Fibroblast of lung (primary cell): ENCODE data around the gene DUSP1.

Experiments
- EZH2 ChIP-seq: IDR thresholded peaks from 2 replicates; pipeline ENCODE4 v1.5.1; 2012; ENCODE audit warnings: low read length, control low read depth, mild to moderate bottlenecking; ENCODE audit errors: missing control alignments
- TF ChIP-seq, protein P1 (sequence below), 2 donors: IDR thresholded peaks in 1 of 2; conservative IDR thresholded peaks in 1 of 2; 1 replicate in 1 of 2; 2 replicates in 1 of 2; pipeline ENCODE4 v1.5.1; 2011 to 2012; ENCODE audit warnings: low read length in 2 of 2, control low read depth in 1 of 2, inconsistent platforms in 1 of 2, low read depth in 1 of 2, mild to moderate bottlenecking in 1 of 2

DNA sequence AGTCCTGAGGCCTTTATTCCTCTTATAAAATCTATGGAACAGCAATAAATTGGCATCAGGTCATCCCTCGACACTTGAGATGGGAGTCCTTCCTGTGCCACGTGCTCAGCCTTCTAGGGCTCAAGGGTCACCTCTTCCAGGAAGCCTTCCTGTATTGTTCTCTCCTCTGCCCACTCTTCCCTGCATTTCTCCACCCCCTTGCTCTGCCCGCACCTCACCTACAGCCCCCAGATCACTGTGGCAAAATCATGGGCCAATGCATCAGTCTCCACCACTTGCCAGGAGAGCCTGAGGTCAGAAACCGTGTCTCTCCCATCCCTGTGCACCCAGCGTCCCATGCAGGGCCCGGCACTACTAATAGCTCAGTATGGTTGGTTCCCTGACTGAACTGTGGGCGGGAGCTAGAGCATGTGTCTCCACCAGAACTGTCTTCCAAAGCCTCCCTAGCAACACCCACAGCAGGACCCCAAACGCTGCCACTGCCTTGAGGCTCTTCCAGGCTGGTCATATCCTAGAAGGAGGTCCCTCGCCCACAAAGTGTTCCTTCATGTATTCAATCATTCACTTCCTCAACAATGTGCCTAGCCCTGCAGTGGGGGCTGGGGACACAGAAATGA, 13.5 kb downstream of the DUSP1 start:
- TF ChIP-seq, protein P1, sequence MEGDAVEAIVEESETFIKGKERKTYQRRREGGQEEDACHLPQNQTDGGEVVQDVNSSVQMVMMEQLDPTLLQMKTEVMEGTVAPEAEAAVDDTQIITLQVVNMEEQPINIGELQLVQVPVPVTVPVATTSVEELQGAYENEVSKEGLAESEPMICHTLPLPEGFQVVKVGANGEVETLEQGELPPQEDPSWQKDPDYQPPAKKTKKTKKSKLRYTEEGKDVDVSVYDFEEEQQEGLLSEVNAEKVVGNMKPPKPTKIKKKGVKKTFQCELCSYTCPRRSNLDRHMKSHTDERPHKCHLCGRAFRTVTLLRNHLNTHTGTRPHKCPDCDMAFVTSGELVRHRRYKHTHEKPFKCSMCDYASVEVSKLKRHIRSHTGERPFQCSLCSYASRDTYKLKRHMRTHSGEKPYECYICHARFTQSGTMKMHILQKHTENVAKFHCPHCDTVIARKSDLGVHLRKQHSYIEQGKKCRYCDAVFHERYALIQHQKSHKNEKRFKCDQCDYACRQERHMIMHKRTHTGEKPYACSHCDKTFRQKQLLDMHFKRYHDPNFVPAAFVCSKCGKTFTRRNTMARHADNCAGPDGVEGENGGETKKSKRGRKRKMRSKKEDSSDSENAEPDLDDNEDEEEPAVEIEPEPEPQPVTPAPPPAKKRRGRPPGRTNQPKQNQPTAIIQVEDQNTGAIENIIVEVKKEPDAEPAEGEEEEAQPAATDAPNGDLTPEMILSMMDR (conservative IDR thresholded peaks at IDR 0.05 in 1 of 2, IDR thresholded peaks at IDR 0.05 in 1 of 2; ENCODE audit: low read depth in 1 of 2, low read length in 2 of 2), result no peak
- no peak for TF ChIP-seq EZH2
